VCaP (cell line): ENCODE data around the gene CCHCR1.
"Not testable (repeated sequence)": the region's sequence is repeated elsewhere in the genome, so short reads cannot be mapped to it uniquely, and the experiment has no call there.

ENCODE experiments used
- H3K27ac ChIP-seq: fragments of 450-650 bp; 2 replicates; pipeline ENCODE4 v1.5.1; 2017
- TF ChIP-seq, protein P1 (sequence below): fragments of 450-650 bp; conservative IDR thresholded peaks from 2 replicates; pipeline ENCODE4 v1.5.1; 2017; ENCODE audit warnings: mild to moderate bottlenecking, moderate library complexity

CCHCR1 gene

DNA sequence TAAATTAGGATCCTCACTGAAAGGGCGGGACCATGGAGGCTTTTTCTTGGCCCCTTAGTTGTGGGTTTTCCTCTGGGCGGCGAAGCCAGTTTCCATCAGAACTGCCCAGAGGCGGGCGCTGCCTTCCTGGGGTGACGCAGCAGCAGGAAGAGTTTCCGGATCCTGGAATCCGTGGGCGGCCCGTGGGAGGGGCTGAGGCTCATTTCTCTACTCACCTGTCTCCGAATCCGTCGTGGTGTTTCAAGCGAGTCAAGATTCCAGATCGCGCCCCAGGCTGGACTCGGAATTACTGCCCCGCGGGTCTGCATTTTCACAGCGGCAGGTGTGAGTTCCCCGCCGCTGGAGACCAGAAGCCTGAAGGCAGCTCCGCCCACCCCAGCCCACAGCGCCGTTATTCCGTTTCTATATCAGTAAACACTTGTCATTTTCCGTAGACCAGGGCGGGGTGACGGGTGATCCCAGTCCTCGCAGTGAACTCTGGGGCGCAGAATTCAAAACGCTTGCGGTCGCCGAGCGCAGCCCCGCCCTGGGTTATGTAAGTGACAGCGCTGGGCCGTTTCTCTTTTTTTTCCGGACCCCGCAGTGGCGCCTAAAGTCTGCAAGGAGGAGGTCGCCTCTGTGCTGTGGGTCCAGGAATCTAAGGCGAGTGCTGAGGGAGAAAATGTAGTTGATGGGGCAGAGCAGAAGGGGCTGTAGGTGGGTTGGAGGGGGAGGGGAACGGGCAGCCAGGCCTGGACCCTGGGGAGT lies 40.1 kb upstream of the CCHCR1 start:
- TF ChIP-seq, protein P1, sequence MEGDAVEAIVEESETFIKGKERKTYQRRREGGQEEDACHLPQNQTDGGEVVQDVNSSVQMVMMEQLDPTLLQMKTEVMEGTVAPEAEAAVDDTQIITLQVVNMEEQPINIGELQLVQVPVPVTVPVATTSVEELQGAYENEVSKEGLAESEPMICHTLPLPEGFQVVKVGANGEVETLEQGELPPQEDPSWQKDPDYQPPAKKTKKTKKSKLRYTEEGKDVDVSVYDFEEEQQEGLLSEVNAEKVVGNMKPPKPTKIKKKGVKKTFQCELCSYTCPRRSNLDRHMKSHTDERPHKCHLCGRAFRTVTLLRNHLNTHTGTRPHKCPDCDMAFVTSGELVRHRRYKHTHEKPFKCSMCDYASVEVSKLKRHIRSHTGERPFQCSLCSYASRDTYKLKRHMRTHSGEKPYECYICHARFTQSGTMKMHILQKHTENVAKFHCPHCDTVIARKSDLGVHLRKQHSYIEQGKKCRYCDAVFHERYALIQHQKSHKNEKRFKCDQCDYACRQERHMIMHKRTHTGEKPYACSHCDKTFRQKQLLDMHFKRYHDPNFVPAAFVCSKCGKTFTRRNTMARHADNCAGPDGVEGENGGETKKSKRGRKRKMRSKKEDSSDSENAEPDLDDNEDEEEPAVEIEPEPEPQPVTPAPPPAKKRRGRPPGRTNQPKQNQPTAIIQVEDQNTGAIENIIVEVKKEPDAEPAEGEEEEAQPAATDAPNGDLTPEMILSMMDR, result no peak
- peak overlapping the region; percentile 91 for H3K27ac ChIP-seq

GRCh38 chr6:31196251-31197022 lies 38.8 kb upstream of the CCHCR1 start:
- peak overlapping the region; percentile 91 for H3K27ac ChIP-seq

- H3K27ac ChIP-seq, result not testable (repeated sequence)
Observed at GRCh38 chr6:31195308-31195979, 37.8 kb upstream of the CCHCR1 start.

- H3K27ac ChIP-seq, result peak overlapping the region; percentile 20; the same call in 1 of the 2 replicates
- TF ChIP-seq, protein P1, result no peak
Observed at GRCh38 chr6:31194061-31194834, 36.6 kb upstream of the CCHCR1 start.

GRCh38 chr6:31193206-31193605 lies 35.6 kb upstream of the CCHCR1 start:
- TF ChIP-seq, protein P1, result no peak

DNA sequence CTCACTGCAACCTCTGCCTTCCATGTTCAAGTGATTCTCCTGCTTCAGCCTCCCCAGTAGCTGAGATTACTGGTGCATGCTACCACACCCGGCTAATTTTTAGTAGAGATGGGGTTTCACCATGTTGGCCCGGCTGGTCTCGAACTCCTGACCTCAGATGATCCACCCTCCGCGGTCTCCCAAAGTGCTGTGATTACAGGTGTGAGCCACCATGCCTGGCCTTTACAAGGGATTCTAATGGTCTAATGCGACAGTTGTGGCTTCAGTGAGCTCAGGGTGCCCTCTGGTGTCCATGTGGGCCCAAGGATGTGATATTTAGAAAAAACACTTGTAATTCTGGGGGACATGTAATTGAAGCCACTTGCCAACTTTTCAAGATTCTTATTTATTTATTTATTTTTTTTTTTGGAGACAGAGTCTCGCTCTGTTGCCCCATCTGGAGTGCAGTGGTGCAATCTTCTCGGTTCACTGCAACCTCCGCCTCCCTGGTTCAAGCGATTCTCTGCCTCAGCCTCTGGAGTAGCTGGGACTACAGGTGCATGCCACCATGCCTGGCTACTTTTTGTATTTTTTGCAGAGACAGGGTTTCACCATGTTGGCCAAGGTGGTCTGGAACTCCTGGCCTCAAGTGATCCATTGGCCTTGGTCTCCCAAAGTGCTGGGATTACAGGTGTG lies 35.0 kb upstream of the CCHCR1 start:
- TF ChIP-seq, protein P1, result peak; percentile 78
- not testable (repeated sequence) for H3K27ac ChIP-seq

More at GRCh38 chr6:31193206-31193605, 35.6 kb upstream of the CCHCR1 start:
- no peak overlapping the region for H3K27ac ChIP-seq

GRCh38 chr6:31190488-31190887 lies 32.9 kb upstream of the CCHCR1 start:
- TF ChIP-seq, protein P1, result no peak
- peak overlapping the region; percentile 4; the same call in 1 of the 2 replicates for H3K27ac ChIP-seq

GRCh38 chr6:31189223-31189622 lies 31.6 kb upstream of the CCHCR1 start:
- H3K27ac ChIP-seq, result peak overlapping the region; percentile 95; the same call in 1 of the 2 replicates
